GM12891 (cell line): ENCODE results near the gene MYO15B.

Experiments
- POLR2A ChIP-seq: IDR thresholded peaks from 2 replicates; pipeline ENCODE4 v1.6.1; 2011; ENCODE audit warnings: low read depth, low read length, control low read depth
- POLR2AphosphoS5 ChIP-seq: IDR thresholded peaks from 2 replicates; pipeline ENCODE4 v1.6.1; 2011; ENCODE audit warnings: low read depth, low read length, control low read depth
- TAF1 ChIP-seq: IDR thresholded peaks from 2 replicates; pipeline ENCODE4 v1.6.1; 2011; ENCODE audit warnings: low read depth, low read length, control low read depth

GRCh38 chr17:75637143-75637538, 49.5 kb downstream of the MYO15B start:
- TF ChIP-seq POLR2A (no peak), TAF1 (no peak), POLR2AphosphoS5 (no peak)
